GM19193 (cell line): ENCODE results near the gene DOHH.

Experiments used
- POLR2A ChIP-seq: IDR thresholded peaks from 4 replicates; pipeline ENCODE4 v1.6.1; 2011; ENCODE audit not compliant: insufficient read depth, insufficient read length; ENCODE audit errors: extremely low read depth

The DOHH gene

GRCh38 chr19:3527238-3527910 lies 26.9 kb upstream of the DOHH start:
- TF ChIP-seq POLR2A = no peak

GRCh38 chr19:3526507-3527237 lies 26.2 kb upstream of the DOHH start:
- TF ChIP-seq POLR2A = no peak

GRCh38 chr19:3524904-3525451 lies 24.5 kb upstream of the DOHH start:
- no peak for TF ChIP-seq POLR2A

DNA sequence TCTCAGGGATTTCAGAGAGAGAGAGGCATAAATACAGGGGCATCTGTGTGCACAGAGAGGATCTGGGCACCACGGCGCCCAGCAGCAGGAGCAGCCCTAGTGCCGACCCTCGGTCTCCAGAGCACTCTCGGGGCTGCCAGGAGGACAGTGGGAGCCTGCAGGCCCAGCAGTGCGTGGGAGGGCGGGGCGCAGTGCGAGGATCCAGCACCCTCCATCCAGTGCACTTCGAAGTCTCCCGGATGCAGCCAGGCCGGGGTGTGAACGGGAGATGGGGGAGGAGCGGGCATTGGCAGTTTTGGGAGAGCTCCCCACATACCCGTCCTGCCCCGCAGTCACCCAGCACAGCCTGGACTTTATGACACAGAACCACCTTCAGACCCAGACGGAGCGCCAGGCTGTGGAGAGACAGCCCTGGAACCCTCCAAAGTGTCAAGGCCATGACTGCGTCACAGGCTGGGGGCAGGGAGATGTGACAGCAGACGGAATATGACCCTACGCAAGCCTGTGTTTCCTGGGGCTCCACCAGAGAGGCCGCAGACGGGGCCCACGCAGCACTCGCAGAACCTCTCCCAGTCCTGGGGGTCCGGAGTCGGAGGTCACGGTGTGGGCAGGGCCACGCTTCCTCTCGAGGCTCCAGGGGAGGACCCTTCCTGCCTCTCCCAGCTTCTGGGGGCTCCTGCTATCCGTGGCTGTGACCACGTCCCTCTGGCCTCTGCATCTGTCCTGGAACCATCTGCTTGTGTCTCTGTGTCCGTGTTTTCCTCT lies 23.8 kb upstream of the DOHH start:
- no peak for TF ChIP-seq POLR2A

- no peak for TF ChIP-seq POLR2A
Observed at GRCh38 chr19:3523361-3524077, 23.0 kb upstream of the DOHH start.

GRCh38 chr19:3522421-3523360 lies 22.2 kb upstream of the DOHH start:
- no peak for TF ChIP-seq POLR2A

GRCh38 chr19:3521104-3521445 lies 20.6 kb upstream of the DOHH start:
- no peak for TF ChIP-seq POLR2A

GRCh38 chr19:3520166-3521103 lies 20.0 kb upstream of the DOHH start:
- no peak for TF ChIP-seq POLR2A

DNA sequence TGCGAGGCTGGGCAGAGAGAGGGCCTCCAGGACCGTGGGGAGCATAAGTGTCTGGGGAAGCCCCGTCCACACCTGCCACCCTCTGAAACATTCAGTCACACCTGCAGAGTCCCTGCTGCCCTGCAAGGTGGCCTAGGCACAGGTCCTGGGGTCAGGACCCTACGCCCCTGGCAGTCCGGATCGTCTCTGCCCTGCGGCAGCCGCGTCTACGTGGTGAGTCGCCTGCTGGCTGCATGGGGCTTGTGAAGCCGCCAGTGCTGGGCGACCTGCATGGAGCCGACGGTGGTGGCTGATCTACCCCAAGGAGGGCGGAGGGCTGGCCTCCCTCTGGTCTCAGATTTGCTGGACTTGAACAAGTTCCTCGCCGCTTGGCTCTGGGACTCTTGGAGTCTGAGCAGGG lies 18.7 kb upstream of the DOHH start:
- TF ChIP-seq POLR2A = no peak

GRCh38 chr19:3518659-3519058 lies 18.2 kb upstream of the DOHH start:
- TF ChIP-seq POLR2A = no peak

- no peak for TF ChIP-seq POLR2A
Observed at GRCh38 chr19:3518255-3518654, 17.8 kb upstream of the DOHH start.

DNA sequence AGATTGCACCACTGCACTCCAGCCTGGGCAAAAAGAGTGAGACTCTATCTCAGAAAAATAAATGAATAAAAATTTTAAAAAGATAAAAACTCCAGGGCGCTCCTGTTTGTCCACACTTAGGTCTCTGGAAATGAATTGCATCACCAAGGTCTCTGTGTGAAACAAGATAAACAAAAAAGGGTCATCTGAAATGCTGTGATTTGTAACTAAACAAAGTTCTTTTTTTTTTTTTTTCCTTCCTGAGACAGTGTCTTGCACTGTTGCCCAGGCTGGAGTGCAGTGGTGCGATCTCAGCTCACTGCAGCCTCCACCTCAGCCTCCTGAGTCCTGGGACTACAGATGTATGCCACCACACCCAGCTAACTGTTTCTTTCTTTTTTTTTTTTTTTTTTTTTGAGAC lies 17.2 kb upstream of the DOHH start:
- TF ChIP-seq POLR2A = no peak
